GM23338 (cell line): ENCODE results near the gene TRPC4AP. TPM values are rescaled to one million over a fixed set of nuclear protein-coding genes. Genes with fewer than 3 reads are reported as not detected.

Experiments
- ATAC-seq: fragments of 200-7000 bp; cut with Tn5 transposase; 3 replicates; pipeline ENCODE4 v1.9.1; 2020
- DNase-seq: peaks from one replicate; pipeline ENCODE4 v3.0.0-alpha.2; 2015; ENCODE audit warnings: low spot score
- H2AFZ ChIP-seq: fragments of 200-600 bp; sonication (generic); 2 replicates; pipeline ENCODE4 v1.8.0; 2016; ENCODE audit warnings: antibody characterized with exemption, mild to moderate bottlenecking, moderate library complexity
- H3F3A ChIP-seq: fragments of 200-600 bp; sonication (generic); replicated peaks from 2 replicates; pipeline ENCODE4 v1.8.0; 2017; ENCODE audit warnings: antibody characterized with exemption, mixed run types, low read depth
- H3K27ac ChIP-seq: fragments of 200-600 bp; sonication (generic); 2 replicates; pipeline ENCODE4 v1.6.1; 2016; ENCODE audit warnings: low read depth
- H3K27me3 ChIP-seq: fragments of 200-600 bp; sonication (generic); 2 replicates; pipeline ENCODE4 v1.8.0; 2016; ENCODE audit warnings: mild to moderate bottlenecking, mixed run types, moderate library complexity; ENCODE audit not compliant: insufficient read depth
- H3K36me3 ChIP-seq: fragments of 200-600 bp; sonication (generic); 2 replicates; pipeline ENCODE4 v1.8.0; 2016; ENCODE audit warnings: mild to moderate bottlenecking; ENCODE audit not compliant: insufficient read depth
- H3K4me1 ChIP-seq: fragments of 200-600 bp; sonication (generic); 2 replicates; pipeline ENCODE4 v1.8.0; 2016; ENCODE audit warnings: mild to moderate bottlenecking, moderate library complexity; ENCODE audit not compliant: insufficient read depth
- H3K4me2 ChIP-seq: fragments of 200-600 bp; sonication (generic); 2 replicates; pipeline ENCODE4 v1.7.1; 2017; ENCODE audit warnings: mixed run types
- H3K4me3 ChIP-seq: fragments of 200-600 bp; sonication (generic); 2 replicates; pipeline ENCODE4 v1.6.1; 2016; ENCODE audit warnings: mixed run types
- H3K79me2 ChIP-seq: fragments of 200-600 bp; sonication (generic); replicated peaks from 2 replicates; pipeline ENCODE4 v1.8.0; 2017; ENCODE audit warnings: mild to moderate bottlenecking; ENCODE audit not compliant: insufficient read depth
- H3K9me2 ChIP-seq: fragments of 200-600 bp; sonication (generic); 2 replicates; pipeline ENCODE4 v1.8.0; 2017; ENCODE audit not compliant: insufficient read depth
- H4K20me1 ChIP-seq: fragments of 200-600 bp; sonication (generic); replicated peaks from 2 replicates; pipeline ENCODE4 v1.8.0; 2017; ENCODE audit warnings: mild to moderate bottlenecking; ENCODE audit not compliant: insufficient read depth
- H3K27ac Mint-ChIP-seq: 2 replicates; pipeline ENCODE4 v1.8.0; 2020; ENCODE audit warnings: inconsistent platforms, mild to moderate bottlenecking, moderate library complexity, mixed read lengths
- H3K27me3 Mint-ChIP-seq: 3 replicates; pipeline ENCODE4 v1.8.0; 2022; ENCODE audit warnings: low read depth, mild to moderate bottlenecking, moderate library complexity, mixed read lengths, inconsistent platforms; ENCODE audit not compliant: insufficient read depth, poor library complexity
- H3K36me3 Mint-ChIP-seq: 3 replicates; pipeline ENCODE4 v1.8.0; 2021; ENCODE audit warnings: low read depth, mild to moderate bottlenecking, inconsistent platforms, moderate library complexity, mixed read lengths
- H3K4me1 Mint-ChIP-seq: 3 replicates; pipeline ENCODE4 v1.8.0; 2020; ENCODE audit warnings: mild to moderate bottlenecking, inconsistent platforms, mixed read lengths
- H3K4me3 Mint-ChIP-seq: 3 replicates; pipeline ENCODE4 v1.8.0; 2021; ENCODE audit warnings: moderate library complexity, mild to moderate bottlenecking, inconsistent platforms, mixed read lengths
- H3K9me3 Mint-ChIP-seq: 3 replicates; pipeline ENCODE4 v1.8.0; 2020; ENCODE audit warnings: moderate library complexity, mild to moderate bottlenecking, inconsistent platforms, mixed read lengths
- CREB1 ChIP-seq: fragments of 250-450 bp; sonication (Bioruptor Pico); IDR thresholded peaks from 2 replicates; pipeline ENCODE4 v1.5.0; 2020; ENCODE audit warnings: low read depth, mild to moderate bottlenecking, moderate library complexity
- EZH2 ChIP-seq: fragments of 200-600 bp; sonication (generic); IDR thresholded peaks from one replicate; pipeline ENCODE4 v1.8.0; 2017; ENCODE audit warnings: antibody characterized with exemption, mild to moderate bottlenecking, low read depth; ENCODE audit not compliant: unreplicated experiment
- JUNB ChIP-seq: IDR thresholded peaks from one replicate; pipeline ENCODE4 v1.6.1; 2016; ENCODE audit warnings: antibody characterized with exemption; ENCODE audit not compliant: unreplicated experiment
- NANOG ChIP-seq: IDR thresholded peaks from 2 replicates; pipeline ENCODE4 v1.6.1; 2016; ENCODE audit warnings: antibody characterized with exemption, borderline replicate concordance
- POLR2AphosphoS5 ChIP-seq: IDR thresholded peaks from 2 replicates; pipeline ENCODE4 v1.6.1; 2016; ENCODE audit warnings: antibody characterized with exemption, low read depth
- STAT1 ChIP-seq: IDR thresholded peaks from one replicate; pipeline ENCODE4 v1.6.1; 2016; ENCODE audit warnings: antibody characterized with exemption; ENCODE audit not compliant: unreplicated experiment
- ZNF331 ChIP-seq: fragments of 250-450 bp; sonication (Bioruptor Pico); IDR thresholded peaks from 2 replicates; pipeline ENCODE4 v1.5.0; 2020; ENCODE audit warnings: low read depth, mild to moderate bottlenecking, moderate library complexity
- polyA plus RNA-seq: library from polyadenylated mRNA; unstranded; fragments of >200 nt; fragmentation: Nextera tagmentation; extraction: Ambion mirVana; gene quantifications from 2 replicates; pipeline ENCODE4 v1.2.1, GENCODE V29; 2016
- total RNA-seq: library from RNA; depleted of rRNA; stranded (reverse); fragments of >200 nt; shearing (Covaris generic); gene quantifications from 2 replicates; pipeline ENCODE4 v1.2.3, GENCODE V29; 2014
- TF ChIP-seq, protein P1 (sequence below): IDR thresholded peaks from one replicate; pipeline ENCODE4 v1.6.1; 2018; ENCODE audit warnings: antibody characterized with exemption; ENCODE audit not compliant: unreplicated experiment
- TF ChIP-seq, protein P2 (sequence below): fragments of 250-450 bp; sonication (Bioruptor Pico); IDR thresholded peaks from 2 replicates; pipeline ENCODE4 v1.5.0; 2020; ENCODE audit warnings: mild to moderate bottlenecking, moderate library complexity
- TF ChIP-seq, protein P3 (sequence below), 2 experiments: fragments of 200-600 bp in 1 of 2; sonication (generic) in 1 of 2; conservative IDR thresholded peaks; 2 replicates each; pipeline versions ENCODE4 v1.5.1 to v1.6.1; 2016 to 2017; ENCODE audit warnings: antibody characterized with exemption in 2 of 2, low read depth in 2 of 2, mild to moderate bottlenecking in 2 of 2, moderate library complexity in 1 of 2
- TF ChIP-seq, protein P4 (sequence below): IDR thresholded peaks from 2 replicates; pipeline ENCODE4 v1.6.1; 2016; ENCODE audit warnings: antibody characterized with exemption

TRPC4AP gene
- total and polyA plus RNA-seq, 2 experiments from 2014 or later = 48.8 to 89.5 TPM

DNA sequence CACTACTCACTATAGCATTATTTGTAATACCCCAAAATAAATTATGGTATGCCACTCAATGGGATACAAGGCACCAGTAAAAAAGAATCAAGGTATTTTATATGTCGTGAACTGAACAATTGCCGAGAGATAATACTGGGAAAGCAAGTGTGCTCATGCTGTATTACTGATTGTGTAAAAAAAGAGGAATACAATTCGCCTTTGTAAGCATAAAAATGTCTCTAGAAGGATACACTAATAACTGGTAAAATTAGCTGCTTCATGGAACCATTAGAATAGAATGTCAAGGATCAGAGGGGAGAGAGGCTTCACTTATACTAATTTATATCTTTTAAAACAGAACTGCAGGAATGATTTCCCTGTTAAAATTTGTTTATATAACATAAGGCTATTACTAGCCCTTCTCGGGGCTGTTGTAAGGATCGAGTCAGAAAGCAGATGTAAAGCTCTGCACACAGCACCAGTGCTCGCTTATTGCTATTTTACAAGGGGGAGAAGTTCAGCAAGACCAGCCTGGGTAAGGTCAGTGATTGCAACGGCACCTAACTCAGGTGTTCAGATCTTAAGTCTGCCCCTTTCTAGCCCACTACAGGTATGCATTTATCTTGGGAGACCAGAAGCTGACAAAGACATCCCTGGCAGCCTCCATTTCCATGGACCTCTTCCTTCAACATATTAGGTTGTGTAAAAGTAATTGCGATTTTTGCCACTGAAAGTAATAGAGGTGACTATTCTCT is 75.3 kb downstream of the TRPC4AP start:
- no peaks in the 10 kb centered on the region for H3K27me3 Mint-ChIP-seq
- no peak overlapping the region for H3K4me3 Mint-ChIP-seq
- H3K9me3 Mint-ChIP-seq = no peaks in the 10 kb centered on the region
- H3K27ac ChIP-seq = no peak overlapping the region
- H4K20me1 ChIP-seq = peaks cover 4% of the 10 kb centered on the region
- no peaks in the 10 kb centered on the region for H3K4me1 Mint-ChIP-seq
- H2AFZ ChIP-seq = no peak overlapping the region
- H3K79me2 ChIP-seq = no peaks in the 10 kb centered on the region
- no peak overlapping the region for H3K27ac Mint-ChIP-seq
- peaks cover 47% of the 10 kb centered on the region for H3K36me3 Mint-ChIP-seq
- H3K9me2 ChIP-seq = no peaks in the 10 kb centered on the region
- ATAC-seq (no peak), DNase-seq (no peak)
- H3K4me3 ChIP-seq = no peak overlapping the region
- no peaks in the 10 kb centered on the region for H3K4me1 ChIP-seq
- no peaks in the 10 kb centered on the region for H3F3A ChIP-seq
- TF ChIP-seq ZNF331 (no peak), EZH2 (no peak), STAT1 (no peak), POLR2AphosphoS5 (no peak), JUNB (no peak), CREB1 (CRISPR knock-in tag) (no peak), NANOG (no peak)
- TF ChIP-seq, protein P1, sequence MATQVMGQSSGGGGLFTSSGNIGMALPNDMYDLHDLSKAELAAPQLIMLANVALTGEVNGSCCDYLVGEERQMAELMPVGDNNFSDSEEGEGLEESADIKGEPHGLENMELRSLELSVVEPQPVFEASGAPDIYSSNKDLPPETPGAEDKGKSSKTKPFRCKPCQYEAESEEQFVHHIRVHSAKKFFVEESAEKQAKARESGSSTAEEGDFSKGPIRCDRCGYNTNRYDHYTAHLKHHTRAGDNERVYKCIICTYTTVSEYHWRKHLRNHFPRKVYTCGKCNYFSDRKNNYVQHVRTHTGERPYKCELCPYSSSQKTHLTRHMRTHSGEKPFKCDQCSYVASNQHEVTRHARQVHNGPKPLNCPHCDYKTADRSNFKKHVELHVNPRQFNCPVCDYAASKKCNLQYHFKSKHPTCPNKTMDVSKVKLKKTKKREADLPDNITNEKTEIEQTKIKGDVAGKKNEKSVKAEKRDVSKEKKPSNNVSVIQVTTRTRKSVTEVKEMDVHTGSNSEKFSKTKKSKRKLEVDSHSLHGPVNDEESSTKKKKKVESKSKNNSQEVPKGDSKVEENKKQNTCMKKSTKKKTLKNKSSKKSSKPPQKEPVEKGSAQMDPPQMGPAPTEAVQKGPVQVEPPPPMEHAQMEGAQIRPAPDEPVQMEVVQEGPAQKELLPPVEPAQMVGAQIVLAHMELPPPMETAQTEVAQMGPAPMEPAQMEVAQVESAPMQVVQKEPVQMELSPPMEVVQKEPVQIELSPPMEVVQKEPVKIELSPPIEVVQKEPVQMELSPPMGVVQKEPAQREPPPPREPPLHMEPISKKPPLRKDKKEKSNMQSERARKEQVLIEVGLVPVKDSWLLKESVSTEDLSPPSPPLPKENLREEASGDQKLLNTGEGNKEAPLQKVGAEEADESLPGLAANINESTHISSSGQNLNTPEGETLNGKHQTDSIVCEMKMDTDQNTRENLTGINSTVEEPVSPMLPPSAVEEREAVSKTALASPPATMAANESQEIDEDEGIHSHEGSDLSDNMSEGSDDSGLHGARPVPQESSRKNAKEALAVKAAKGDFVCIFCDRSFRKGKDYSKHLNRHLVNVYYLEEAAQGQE = no peak
- TF ChIP-seq, protein P2, sequence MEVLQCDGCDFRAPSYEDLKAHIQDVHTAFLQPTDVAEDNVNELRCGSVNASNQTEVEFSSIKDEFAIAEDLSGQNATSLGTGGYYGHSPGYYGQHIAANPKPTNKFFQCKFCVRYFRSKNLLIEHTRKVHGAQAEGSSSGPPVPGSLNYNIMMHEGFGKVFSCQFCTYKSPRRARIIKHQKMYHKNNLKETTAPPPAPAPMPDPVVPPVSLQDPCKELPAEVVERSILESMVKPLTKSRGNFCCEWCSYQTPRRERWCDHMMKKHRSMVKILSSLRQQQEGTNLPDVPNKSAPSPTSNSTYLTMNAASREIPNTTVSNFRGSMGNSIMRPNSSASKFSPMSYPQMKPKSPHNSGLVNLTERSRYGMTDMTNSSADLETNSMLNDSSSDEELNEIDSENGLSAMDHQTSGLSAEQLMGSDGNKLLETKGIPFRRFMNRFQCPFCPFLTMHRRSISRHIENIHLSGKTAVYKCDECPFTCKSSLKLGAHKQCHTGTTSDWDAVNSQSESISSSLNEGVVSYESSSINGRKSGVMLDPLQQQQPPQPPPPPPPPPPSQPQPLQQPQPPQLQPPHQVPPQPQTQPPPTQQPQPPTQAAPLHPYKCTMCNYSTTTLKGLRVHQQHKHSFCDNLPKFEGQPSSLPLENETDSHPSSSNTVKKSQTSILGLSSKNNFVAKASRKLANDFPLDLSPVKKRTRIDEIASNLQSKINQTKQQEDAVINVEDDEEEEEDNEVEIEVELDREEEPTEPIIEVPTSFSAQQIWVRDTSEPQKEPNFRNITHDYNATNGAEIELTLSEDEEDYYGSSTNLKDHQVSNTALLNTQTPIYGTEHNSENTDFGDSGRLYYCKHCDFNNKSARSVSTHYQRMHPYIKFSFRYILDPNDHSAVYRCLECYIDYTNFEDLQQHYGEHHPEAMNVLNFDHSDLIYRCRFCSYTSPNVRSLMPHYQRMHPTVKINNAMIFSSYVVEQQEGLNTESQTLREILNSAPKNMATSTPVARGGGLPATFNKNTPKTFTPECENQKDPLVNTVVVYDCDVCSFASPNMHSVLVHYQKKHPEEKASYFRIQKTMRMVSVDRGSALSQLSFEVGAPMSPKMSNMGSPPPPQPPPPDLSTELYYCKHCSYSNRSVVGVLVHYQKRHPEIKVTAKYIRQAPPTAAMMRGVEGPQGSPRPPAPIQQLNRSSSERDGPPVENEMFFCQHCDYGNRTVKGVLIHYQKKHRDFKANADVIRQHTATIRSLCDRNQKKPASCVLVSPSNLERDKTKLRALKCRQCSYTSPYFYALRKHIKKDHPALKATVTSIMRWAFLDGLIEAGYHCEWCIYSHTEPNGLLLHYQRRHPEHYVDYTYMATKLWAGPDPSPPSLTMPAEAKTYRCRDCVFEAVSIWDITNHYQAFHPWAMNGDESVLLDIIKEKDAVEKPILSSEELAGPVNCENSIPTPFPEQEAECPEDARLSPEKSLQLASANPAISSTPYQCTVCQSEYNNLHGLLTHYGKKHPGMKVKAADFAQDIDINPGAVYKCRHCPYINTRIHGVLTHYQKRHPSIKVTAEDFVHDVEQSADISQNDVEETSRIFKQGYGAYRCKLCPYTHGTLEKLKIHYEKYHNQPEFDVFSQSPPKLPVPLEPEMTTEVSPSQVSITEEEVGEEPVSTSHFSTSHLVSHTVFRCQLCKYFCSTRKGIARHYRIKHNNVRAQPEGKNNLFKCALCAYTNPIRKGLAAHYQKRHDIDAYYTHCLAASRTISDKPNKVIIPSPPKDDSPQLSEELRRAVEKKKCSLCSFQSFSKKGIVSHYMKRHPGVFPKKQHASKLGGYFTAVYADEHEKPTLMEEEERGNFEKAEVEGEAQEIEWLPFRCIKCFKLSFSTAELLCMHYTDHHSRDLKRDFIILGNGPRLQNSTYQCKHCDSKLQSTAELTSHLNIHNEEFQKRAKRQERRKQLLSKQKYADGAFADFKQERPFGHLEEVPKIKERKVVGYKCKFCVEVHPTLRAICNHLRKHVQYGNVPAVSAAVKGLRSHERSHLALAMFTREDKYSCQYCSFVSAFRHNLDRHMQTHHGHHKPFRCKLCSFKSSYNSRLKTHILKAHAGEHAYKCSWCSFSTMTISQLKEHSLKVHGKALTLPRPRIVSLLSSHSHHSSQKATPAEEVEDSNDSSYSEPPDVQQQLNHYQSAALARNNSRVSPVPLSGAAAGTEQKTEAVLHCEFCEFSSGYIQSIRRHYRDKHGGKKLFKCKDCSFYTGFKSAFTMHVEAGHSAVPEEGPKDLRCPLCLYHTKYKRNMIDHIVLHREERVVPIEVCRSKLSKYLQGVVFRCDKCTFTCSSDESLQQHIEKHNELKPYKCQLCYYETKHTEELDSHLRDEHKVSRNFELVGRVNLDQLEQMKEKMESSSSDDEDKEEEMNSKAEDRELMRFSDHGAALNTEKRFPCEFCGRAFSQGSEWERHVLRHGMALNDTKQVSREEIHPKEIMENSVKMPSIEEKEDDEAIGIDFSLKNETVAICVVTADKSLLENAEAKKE (CRISPR knock-in tag) = no peak
- TF ChIP-seq, protein P3, sequence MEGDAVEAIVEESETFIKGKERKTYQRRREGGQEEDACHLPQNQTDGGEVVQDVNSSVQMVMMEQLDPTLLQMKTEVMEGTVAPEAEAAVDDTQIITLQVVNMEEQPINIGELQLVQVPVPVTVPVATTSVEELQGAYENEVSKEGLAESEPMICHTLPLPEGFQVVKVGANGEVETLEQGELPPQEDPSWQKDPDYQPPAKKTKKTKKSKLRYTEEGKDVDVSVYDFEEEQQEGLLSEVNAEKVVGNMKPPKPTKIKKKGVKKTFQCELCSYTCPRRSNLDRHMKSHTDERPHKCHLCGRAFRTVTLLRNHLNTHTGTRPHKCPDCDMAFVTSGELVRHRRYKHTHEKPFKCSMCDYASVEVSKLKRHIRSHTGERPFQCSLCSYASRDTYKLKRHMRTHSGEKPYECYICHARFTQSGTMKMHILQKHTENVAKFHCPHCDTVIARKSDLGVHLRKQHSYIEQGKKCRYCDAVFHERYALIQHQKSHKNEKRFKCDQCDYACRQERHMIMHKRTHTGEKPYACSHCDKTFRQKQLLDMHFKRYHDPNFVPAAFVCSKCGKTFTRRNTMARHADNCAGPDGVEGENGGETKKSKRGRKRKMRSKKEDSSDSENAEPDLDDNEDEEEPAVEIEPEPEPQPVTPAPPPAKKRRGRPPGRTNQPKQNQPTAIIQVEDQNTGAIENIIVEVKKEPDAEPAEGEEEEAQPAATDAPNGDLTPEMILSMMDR (conservative IDR thresholded peaks at IDR 0.05; ENCODE audit: low read depth in 2 of 2) = no peak
- TF ChIP-seq, protein P4, sequence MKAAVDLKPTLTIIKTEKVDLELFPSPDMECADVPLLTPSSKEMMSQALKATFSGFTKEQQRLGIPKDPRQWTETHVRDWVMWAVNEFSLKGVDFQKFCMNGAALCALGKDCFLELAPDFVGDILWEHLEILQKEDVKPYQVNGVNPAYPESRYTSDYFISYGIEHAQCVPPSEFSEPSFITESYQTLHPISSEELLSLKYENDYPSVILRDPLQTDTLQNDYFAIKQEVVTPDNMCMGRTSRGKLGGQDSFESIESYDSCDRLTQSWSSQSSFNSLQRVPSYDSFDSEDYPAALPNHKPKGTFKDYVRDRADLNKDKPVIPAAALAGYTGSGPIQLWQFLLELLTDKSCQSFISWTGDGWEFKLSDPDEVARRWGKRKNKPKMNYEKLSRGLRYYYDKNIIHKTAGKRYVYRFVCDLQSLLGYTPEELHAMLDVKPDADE = no peak
- H3K27me3 ChIP-seq = no peaks in the 10 kb centered on the region
- H3K36me3 ChIP-seq = peaks cover 12% of the 10 kb centered on the region
- no peak overlapping the region for H3K4me2 ChIP-seq
